Activated CD8-positive, alpha-beta memory T cell treated with anti-CD3 and anti-CD28 coated beads, Interleukin-2, amount 50 U/mL, for 24 hours (primary cell): ENCODE data around the gene ATP5F1A.
"Not testable (repeated sequence)": the region's sequence is repeated elsewhere in the genome, so short reads cannot be mapped to it uniquely, and the experiment has no call there.

Experiments used
- DNase-seq: peaks from one replicate; pipeline ENCODE4 v3.0.0-alpha.2; 2020; ENCODE audit errors: extremely low read depth

ATP5F1A gene

GRCh38 chr18:46097801-46098615, at the start of gene ATP5F1A:
TSS of gene ATP5F1A (minus strand) at chr18:46098296. CDS start at chr18:46098231, 65 bp downstream.
- DNase-seq, result peak; percentile 78

GRCh38 chr18:46141199-46141598, 43.1 kb upstream of the ATP5F1A start:
- DNase-seq, result no peak

- DNase-seq, result no peak
Observed at GRCh38 chr18:46140173-46140572, 42.1 kb upstream of the ATP5F1A start.

GRCh38 chr18:46134920-46135675, 37.0 kb upstream of the ATP5F1A start:
- DNase-seq, result no peak

- DNase-seq, result no peak
Observed at GRCh38 chr18:46133534-46133933, 35.4 kb upstream of the ATP5F1A start.

GRCh38 chr18:46130549-46130948, 32.5 kb upstream of the ATP5F1A start:
- DNase-seq, result not testable (repeated sequence)

GRCh38 chr18:46130061-46130460, 32.0 kb upstream of the ATP5F1A start:
- no peak for DNase-seq

- DNase-seq, result not testable (repeated sequence)
Observed at GRCh38 chr18:46126625-46127024, 28.5 kb upstream of the ATP5F1A start.

- no peak for DNase-seq
Observed at GRCh38 chr18:46113751-46114150, 15.7 kb upstream of the ATP5F1A start.

- no peak for DNase-seq
Observed at GRCh38 chr18:46110406-46110805, 12.3 kb upstream of the ATP5F1A start.

- DNase-seq, result no peak
Observed at GRCh38 chr18:46109386-46109785, 11.3 kb upstream of the ATP5F1A start.

GRCh38 chr18:46104128-46104911, 6.2 kb upstream of the ATP5F1A start, which contains the start of gene HAUS1:
TSS of gene HAUS1 (plus strand) at chr18:46104385. CDS start at chr18:46104412, 27 bp downstream.
- peak; percentile 53 for DNase-seq

- no peak for DNase-seq
Observed at GRCh38 chr18:46099463-46099862, 1.4 kb upstream of the ATP5F1A start.

GRCh38 chr18:46098616-46098933, 479 bp upstream of the ATP5F1A start:
- DNase-seq, result no peak

- DNase-seq, result no peak
Observed at GRCh38 chr18:46097431-46097800, 680 bp downstream of the ATP5F1A start.

GRCh38 chr18:46096651-46097300, 1.3 kb downstream of the ATP5F1A start:
- DNase-seq, result no peak

GRCh38 chr18:46095532-46095931, 2.6 kb downstream of the ATP5F1A start:
- DNase-seq, result no peak

- DNase-seq, result not testable (repeated sequence)
Observed at GRCh38 chr18:46088501-46088900, 9.6 kb downstream of the ATP5F1A start.

GRCh38 chr18:46084431-46084830, 13.7 kb downstream of the ATP5F1A start:
- DNase-seq, result no peak

- no peak for DNase-seq
Observed at GRCh38 chr18:46080156-46080555, 17.9 kb downstream of the ATP5F1A start.

GRCh38 chr18:46079336-46079735, 18.8 kb downstream of the ATP5F1A start:
- DNase-seq, result no peak
